HepG2 (cell line): ENCODE measurements around the gene SRSF10. TPM values are rescaled to one million over a fixed set of nuclear protein-coding genes. Genes with fewer than 3 reads are reported as not detected.
A peak's percentile ranks its signal among the peaks of the same experiment; 100 is the strongest.

Experiments used
- KMT2B ChIP-seq: IDR thresholded peaks from 2 replicates; pipeline ENCODE4 v1.6.1; 2016; ENCODE audit warnings: missing genetic modification reagents, missing compliant biosample characterization
- MTA3 ChIP-seq: sonication (generic); formaldehyde crosslinking; IDR thresholded peaks from 2 replicates; pipeline ENCODE4 v1.4.0; 2020; ENCODE audit warnings: missing genetic modification reagents
- RBM39 ChIP-seq: fragments of 200-400 bp; formaldehyde crosslinking; IDR thresholded peaks from one replicate; pipeline ENCODE4 v1.6.1; 2018; ENCODE audit warnings: antibody characterized with exemption, mild to moderate bottlenecking, low read depth, low read length; ENCODE audit not compliant: poor library complexity, severe bottlenecking
- SOX13 ChIP-seq, 3 experiments: fragments of 450-650 bp in 1 of 3; sonication (generic) in 1 of 3; formaldehyde crosslinking in 1 of 3; IDR thresholded peaks in 2 of 3; conservative IDR thresholded peaks in 1 of 3; 2 replicates each; pipeline versions ENCODE4 v1.5.0 to v1.6.1; 2016 to 2020; ENCODE audit warnings: antibody characterized with exemption in 1 of 3, mild to moderate bottlenecking in 1 of 3, missing compliant biosample characterization in 1 of 3, missing genetic modification reagents in 1 of 3, moderate library complexity in 1 of 3
- ZFX ChIP-seq: sonication (generic); formaldehyde crosslinking; IDR thresholded peaks from 2 replicates; pipeline ENCODE4 v1.4.0; 2020; ENCODE audit warnings: mild to moderate bottlenecking, low read depth, missing genetic modification reagents, moderate library complexity
- ZNF205 ChIP-seq: IDR thresholded peaks from 2 replicates; pipeline ENCODE4 v1.6.1; 2018; ENCODE audit warnings: missing biosample characterization, missing genetic modification reagents
- ZNF343 ChIP-seq: sonication (generic); formaldehyde crosslinking; IDR thresholded peaks from 2 replicates; pipeline ENCODE4 v1.4.0; 2020; ENCODE audit warnings: mild to moderate bottlenecking, missing genetic modification reagents
- ZNF550 ChIP-seq: sonication (generic); formaldehyde crosslinking; IDR thresholded peaks from 2 replicates; pipeline ENCODE4 v1.4.0; 2020; ENCODE audit warnings: mild to moderate bottlenecking, missing genetic modification reagents, borderline replicate concordance
- ZNF644 ChIP-seq: IDR thresholded peaks from 2 replicates; pipeline ENCODE4 v1.6.1; 2016; ENCODE audit warnings: low read depth
- ZNF703 ChIP-seq: sonication (generic); formaldehyde crosslinking; IDR thresholded peaks from 2 replicates; pipeline ENCODE4 v1.5.1; 2020; ENCODE audit warnings: missing genetic modification reagents, mild to moderate bottlenecking, moderate library complexity, borderline replicate concordance
- ZNF724P ChIP-seq: sonication (generic); formaldehyde crosslinking; IDR thresholded peaks from 2 replicates; pipeline ENCODE4 v1.8.0; 2022; ENCODE audit warnings: missing genetic modification reagents, borderline replicate concordance
- polyA plus RNA-seq, 8 experiments: library from polyadenylated mRNA; depleted of rRNA in 3 of 8; stranded (reverse) in 7 of 8; unstranded in 1 of 8; fragments of >200 nt; fragmentation: Illumina TruSeq in 4 of 8; extraction: Trizol in 4 of 8; gene quantifications; 2 replicates each; pipeline versions ENCODE4 v1.2.1 to v1.2.3, GENCODE V29; 2011 to 2016; ENCODE audit warnings: low read depth in 4 of 8, missing spikeins in 1 of 8, mixed read lengths in 1 of 8; ENCODE audit not compliant: insufficient read depth in 1 of 8
- total RNA-seq, 5 experiments: library from RNA; depleted of rRNA; stranded (reverse); fragments of >200 nt; fragmentation: Illumina TruSeq; extraction: Trizol; gene quantifications; 2 replicates each; pipeline ENCODE4 v1.2.3, GENCODE V29; 2016; ENCODE audit warnings: low read depth in 1 of 5
- TF ChIP-seq, protein P1 (sequence below): sonication (generic); formaldehyde crosslinking; IDR thresholded peaks from 2 replicates; pipeline ENCODE4 v1.5.0; 2020; ENCODE audit warnings: missing genetic modification reagents
- TF ChIP-seq, protein P2 (sequence below): sonication (generic); formaldehyde crosslinking; conservative IDR thresholded peaks from 2 replicates; pipeline ENCODE4 v1.4.0; 2020; ENCODE audit warnings: missing genetic modification reagents
- TF ChIP-seq, protein P3 (sequence below): sonication (generic); formaldehyde crosslinking; IDR thresholded peaks from 2 replicates; pipeline ENCODE4 v1.4.0; 2020; ENCODE audit warnings: mild to moderate bottlenecking, missing genetic modification reagents, borderline replicate concordance
- TF ChIP-seq, protein P4 (sequence below): sonication (generic); formaldehyde crosslinking; IDR thresholded peaks from 2 replicates; pipeline ENCODE4 v1.5.0; 2020; ENCODE audit warnings: missing genetic modification reagents
- TF ChIP-seq, protein P5 (sequence below): sonication (generic); formaldehyde crosslinking; IDR thresholded peaks from 2 replicates; pipeline ENCODE4 v1.9.0; 2021; ENCODE audit warnings: missing genetic modification reagents, borderline replicate concordance

SRSF10 gene
- total and polyA plus RNA-seq, 2 of the 13 experiments (the other 11 are each of a cell fraction or from before 2014, with no cell fraction given), result 126 to 186 TPM

DNA sequence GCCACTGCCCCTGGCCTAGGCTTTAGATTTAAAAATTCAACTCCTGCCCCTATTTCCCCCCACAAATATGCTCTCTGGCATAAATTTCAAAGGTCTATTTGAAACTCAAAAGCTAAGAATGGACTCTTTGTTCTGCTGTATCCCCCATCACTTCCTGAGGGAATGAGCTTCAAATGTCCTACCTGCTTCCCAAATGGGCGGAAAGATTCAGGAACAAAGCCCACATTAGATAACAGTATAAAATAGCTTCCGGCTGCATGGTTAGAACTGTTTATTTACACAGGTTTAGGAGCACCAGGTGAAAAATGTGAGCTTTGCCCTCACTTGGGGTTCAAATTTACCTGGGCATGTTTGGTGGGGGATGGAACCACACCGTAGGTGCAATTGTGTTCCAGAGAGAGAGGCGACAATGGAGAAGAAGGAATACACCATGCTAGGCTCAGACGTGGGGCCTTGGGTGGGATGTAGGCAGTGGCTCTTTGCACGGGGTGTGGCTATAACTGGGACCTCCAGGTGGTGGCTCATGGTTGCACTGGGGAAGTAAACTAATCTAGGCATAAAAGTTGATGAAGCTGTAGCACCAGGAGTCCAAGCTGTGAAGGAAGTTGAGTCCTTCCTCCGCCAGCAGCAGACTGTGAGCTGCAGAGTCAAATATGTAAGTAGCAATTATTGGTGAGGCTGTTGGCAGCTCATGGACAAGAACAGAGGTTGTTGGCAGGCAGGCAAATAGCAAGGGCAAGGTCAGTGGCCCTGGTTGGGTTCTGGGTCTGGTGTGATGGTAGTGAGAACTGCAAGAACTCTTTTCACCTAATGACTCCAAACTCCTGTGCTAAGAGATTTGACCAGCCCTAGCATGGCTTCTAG lies 41.5 kb upstream of the SRSF10 start (continued):
- TF ChIP-seq ZNF205 (CRISPR knock-in tag) (peak; percentile 47; the same call in 1 of the 2 replicates), ZNF644 (CRISPR knock-in tag) (peak; percentile 70), ZFX (CRISPR knock-in tag) (peak; percentile 44), KMT2B (peak; percentile 76), ZNF343 (CRISPR knock-in tag) (peak; percentile 82; the same call in 1 of the 2 replicates), ZNF724P (CRISPR knock-in tag) (no peak), RBM39 (no peak), ZNF550 (CRISPR knock-in tag) (no peak), ZNF703 (CRISPR knock-in tag) (peak; percentile 77; the same call in 1 of the 2 replicates), SOX13 (IDR thresholded peaks at IDR 0.05) (peak; percentile 91), SOX13 (CRISPR knock-in tag; conservative IDR thresholded peaks at IDR 0.05 in 1 of 2, IDR thresholded peaks at IDR 0.05 in 1 of 2) (peak in 1 of 2 experiments; percentile 95; a peak in 2 of 4 replicates), MTA3 (no peak)
- TF ChIP-seq, protein P1, sequence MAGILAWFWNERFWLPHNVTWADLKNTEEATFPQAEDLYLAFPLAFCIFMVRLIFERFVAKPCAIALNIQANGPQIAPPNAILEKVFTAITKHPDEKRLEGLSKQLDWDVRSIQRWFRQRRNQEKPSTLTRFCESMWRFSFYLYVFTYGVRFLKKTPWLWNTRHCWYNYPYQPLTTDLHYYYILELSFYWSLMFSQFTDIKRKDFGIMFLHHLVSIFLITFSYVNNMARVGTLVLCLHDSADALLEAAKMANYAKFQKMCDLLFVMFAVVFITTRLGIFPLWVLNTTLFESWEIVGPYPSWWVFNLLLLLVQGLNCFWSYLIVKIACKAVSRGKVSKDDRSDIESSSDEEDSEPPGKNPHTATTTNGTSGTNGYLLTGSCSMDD (CRISPR knock-in tag), result no peak
- TF ChIP-seq, protein P2, sequence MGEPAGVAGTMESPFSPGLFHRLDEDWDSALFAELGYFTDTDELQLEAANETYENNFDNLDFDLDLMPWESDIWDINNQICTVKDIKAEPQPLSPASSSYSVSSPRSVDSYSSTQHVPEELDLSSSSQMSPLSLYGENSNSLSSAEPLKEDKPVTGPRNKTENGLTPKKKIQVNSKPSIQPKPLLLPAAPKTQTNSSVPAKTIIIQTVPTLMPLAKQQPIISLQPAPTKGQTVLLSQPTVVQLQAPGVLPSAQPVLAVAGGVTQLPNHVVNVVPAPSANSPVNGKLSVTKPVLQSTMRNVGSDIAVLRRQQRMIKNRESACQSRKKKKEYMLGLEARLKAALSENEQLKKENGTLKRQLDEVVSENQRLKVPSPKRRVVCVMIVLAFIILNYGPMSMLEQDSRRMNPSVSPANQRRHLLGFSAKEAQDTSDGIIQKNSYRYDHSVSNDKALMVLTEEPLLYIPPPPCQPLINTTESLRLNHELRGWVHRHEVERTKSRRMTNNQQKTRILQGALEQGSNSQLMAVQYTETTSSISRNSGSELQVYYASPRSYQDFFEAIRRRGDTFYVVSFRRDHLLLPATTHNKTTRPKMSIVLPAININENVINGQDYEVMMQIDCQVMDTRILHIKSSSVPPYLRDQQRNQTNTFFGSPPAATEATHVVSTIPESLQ (CRISPR knock-in tag), result no peak
- TF ChIP-seq, protein P3, sequence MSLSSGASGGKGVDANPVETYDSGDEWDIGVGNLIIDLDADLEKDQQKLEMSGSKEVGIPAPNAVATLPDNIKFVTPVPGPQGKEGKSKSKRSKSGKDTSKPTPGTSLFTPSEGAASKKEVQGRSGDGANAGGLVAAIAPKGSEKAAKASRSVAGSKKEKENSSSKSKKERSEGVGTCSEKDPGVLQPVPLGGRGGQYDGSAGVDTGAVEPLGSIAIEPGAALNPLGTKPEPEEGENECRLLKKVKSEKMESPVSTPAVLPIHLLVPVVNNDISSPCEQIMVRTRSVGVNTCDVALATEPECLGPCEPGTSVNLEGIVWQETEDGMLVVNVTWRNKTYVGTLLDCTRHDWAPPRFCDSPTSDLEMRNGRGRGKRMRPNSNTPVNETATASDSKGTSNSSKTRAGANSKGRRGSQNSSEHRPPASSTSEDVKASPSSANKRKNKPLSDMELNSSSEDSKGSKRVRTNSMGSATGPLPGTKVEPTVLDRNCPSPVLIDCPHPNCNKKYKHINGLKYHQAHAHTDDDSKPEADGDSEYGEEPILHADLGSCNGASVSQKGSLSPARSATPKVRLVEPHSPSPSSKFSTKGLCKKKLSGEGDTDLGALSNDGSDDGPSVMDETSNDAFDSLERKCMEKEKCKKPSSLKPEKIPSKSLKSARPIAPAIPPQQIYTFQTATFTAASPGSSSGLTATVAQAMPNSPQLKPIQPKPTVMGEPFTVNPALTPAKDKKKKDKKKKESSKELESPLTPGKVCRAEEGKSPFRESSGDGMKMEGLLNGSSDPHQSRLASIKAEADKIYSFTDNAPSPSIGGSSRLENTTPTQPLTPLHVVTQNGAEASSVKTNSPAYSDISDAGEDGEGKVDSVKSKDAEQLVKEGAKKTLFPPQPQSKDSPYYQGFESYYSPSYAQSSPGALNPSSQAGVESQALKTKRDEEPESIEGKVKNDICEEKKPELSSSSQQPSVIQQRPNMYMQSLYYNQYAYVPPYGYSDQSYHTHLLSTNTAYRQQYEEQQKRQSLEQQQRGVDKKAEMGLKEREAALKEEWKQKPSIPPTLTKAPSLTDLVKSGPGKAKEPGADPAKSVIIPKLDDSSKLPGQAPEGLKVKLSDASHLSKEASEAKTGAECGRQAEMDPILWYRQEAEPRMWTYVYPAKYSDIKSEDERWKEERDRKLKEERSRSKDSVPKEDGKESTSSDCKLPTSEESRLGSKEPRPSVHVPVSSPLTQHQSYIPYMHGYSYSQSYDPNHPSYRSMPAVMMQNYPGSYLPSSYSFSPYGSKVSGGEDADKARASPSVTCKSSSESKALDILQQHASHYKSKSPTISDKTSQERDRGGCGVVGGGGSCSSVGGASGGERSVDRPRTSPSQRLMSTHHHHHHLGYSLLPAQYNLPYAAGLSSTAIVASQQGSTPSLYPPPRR, result peak; percentile 93
- TF ChIP-seq, protein P4, sequence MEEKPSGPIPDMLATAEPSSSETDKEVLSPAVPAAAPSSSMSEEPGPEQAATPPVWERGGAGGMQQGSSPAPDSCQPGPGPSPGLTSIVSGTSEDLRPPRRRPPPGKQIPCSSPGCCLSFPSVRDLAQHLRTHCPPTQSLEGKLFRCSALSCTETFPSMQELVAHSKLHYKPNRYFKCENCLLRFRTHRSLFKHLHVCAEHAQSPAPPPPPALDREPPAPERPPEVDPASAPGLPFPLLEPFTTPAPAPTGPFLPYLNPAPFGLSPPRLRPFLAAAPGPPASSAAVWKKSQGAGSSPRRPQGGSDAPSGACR, result no peak
- TF ChIP-seq, protein P5, sequence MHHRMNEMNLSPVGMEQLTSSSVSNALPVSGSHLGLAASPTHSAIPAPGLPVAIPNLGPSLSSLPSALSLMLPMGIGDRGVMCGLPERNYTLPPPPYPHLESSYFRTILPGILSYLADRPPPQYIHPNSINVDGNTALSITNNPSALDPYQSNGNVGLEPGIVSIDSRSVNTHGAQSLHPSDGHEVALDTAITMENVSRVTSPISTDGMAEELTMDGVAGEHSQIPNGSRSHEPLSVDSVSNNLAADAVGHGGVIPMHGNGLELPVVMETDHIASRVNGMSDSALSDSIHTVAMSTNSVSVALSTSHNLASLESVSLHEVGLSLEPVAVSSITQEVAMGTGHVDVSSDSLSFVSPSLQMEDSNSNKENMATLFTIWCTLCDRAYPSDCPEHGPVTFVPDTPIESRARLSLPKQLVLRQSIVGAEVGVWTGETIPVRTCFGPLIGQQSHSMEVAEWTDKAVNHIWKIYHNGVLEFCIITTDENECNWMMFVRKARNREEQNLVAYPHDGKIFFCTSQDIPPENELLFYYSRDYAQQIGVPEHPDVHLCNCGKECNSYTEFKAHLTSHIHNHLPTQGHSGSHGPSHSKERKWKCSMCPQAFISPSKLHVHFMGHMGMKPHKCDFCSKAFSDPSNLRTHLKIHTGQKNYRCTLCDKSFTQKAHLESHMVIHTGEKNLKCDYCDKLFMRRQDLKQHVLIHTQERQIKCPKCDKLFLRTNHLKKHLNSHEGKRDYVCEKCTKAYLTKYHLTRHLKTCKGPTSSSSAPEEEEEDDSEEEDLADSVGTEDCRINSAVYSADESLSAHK (CRISPR knock-in tag), result no peak; the same call in 1 of the 2 replicates
